ENCODE data around the gene MACROD1.

MACROD1 gene

GRCh38 chr11:64005691-64006090 lies 160.2 kb downstream of the MACROD1 start:
- no peaks in the 10 kb centered on the region for H3K9me3 ChIP-seq (replicated peaks; ENCODE audit: low read length)
- no peak overlapping the region for H3K4me2 ChIP-seq (ENCODE audit: low read length)
- H3K4me3 ChIP-seq (ENCODE audit: low read length): no peak overlapping the region
- no peaks in the 10 kb centered on the region for H3K27me3 ChIP-seq (ENCODE audit: control insufficient read depth, insufficient read depth, low read length)
- H3K36me3 ChIP-seq (ENCODE audit: insufficient read depth, low read length): peaks cover 7% of the 10 kb centered on the region
- H3K9ac ChIP-seq (ENCODE audit: low read depth, low read length): no peak overlapping the region
- peaks cover 20% of the 10 kb centered on the region for H3K4me1 ChIP-seq (ENCODE audit: control insufficient read depth, insufficient read depth, low read length)

DNA sequence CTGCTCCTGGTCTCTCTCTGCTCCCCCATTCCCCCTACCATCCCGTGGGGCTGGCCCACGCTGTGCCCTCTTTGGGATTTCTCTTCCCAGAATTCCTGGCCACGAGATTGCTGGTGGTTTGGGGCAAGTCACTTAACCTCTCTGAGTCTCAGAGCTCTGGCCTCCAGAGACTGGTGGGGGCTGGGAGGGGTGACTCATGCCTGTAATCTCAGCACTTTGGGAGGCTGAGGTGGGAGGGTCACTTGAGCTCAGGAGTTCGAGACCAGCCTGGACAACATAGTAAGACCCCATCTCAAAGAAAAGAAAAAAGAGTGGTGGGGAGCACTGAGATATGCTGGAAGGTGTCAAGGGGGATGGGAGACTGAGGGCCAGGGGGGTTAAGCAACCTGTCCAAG lies 161.3 kb downstream of the MACROD1 start:
- no peak overlapping the region for H3K4me2 ChIP-seq (ENCODE audit: low read length)
- H3K4me1 ChIP-seq (ENCODE audit: control insufficient read depth, insufficient read depth, low read length): peaks cover 20% of the 10 kb centered on the region
- no peaks in the 10 kb centered on the region for H3K9me3 ChIP-seq (replicated peaks; ENCODE audit: low read length)
- H3K4me3 ChIP-seq (ENCODE audit: low read length): no peak overlapping the region
- no peaks in the 10 kb centered on the region for H3K27me3 ChIP-seq (ENCODE audit: control insufficient read depth, insufficient read depth, low read length)
- no peak overlapping the region for H3K9ac ChIP-seq (ENCODE audit: low read depth, low read length)
- H3K36me3 ChIP-seq (ENCODE audit: insufficient read depth, low read length): peaks cover 7% of the 10 kb centered on the region

- no peak overlapping the region for H3K9ac ChIP-seq (ENCODE audit: low read depth, low read length)
- peaks cover 20% of the 10 kb centered on the region for H3K4me1 ChIP-seq (ENCODE audit: control insufficient read depth, insufficient read depth, low read length)
Observed at GRCh38 chr11:64003807-64004589, 161.9 kb downstream of the MACROD1 start.

DNA sequence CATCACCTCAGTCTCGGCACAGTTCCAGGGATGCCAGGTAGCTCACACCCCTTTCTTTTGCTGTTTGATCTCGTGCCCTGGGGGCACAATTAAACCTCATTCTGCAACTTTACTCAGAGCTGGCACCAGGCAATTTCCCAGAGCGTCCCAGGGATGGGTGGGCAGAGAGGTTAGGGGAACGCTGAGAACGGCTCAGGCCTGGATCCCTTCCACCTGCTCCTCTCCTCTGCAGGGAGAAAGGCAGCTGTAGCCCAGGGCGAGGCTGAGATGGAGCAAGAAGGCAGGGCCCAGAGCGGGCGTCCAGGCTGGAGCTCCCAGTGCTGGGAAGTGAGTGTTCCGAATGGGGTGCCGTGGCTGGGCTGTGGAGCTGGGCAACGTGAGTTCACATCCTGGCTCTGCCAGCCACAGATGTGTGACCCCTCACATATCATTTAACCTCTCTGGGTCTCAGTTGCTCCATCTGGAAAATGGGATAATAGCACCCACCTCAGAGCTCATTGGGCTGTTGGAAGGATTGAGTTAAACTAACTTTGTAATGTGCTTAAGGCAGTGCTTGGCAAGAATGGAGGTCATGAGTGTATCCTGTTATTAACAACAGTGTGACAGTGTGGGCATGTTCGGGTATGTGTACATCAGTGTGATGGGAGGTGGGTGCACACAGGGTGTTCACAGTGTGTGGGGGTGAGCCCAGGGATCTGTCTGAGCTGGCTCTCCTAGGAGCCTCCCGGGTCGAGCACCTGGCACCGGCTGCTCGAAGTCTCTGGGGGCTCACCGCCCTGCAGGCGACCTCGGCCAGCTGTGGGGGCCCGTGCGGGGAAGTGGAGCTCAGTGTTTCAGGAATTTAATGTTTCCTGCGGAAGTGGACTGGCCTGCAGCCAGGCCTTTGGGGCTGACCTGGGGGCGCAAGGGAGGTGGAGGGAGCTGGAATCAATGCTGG lies 164.2 kb downstream of the MACROD1 start:
- Histone ChIP-seq H3K36me3 (ENCODE audit: insufficient read depth, low read length) (peaks cover 26% of the 10 kb centered on the region), H3K4me1 (ENCODE audit: control insufficient read depth, insufficient read depth, low read length) (peaks cover 6% of the 10 kb centered on the region), H3K9me3 (replicated peaks; ENCODE audit: low read length) (no peaks in the 10 kb centered on the region), H3K9ac (ENCODE audit: low read depth, low read length) (no peak overlapping the region), H3K4me2 (ENCODE audit: low read length) (no peak overlapping the region), H3K27me3 (ENCODE audit: control insufficient read depth, insufficient read depth, low read length) (no peaks in the 10 kb centered on the region), H3K4me3 (ENCODE audit: low read length) (no peak overlapping the region)

More at GRCh38 chr11:64003807-64004589, 161.9 kb downstream of the MACROD1 start:
- Histone ChIP-seq H3K4me2 (ENCODE audit: low read length) (no peak overlapping the region), H3K9me3 (replicated peaks; ENCODE audit: low read length) (no peaks in the 10 kb centered on the region), H3K36me3 (ENCODE audit: insufficient read depth, low read length) (peaks cover 7% of the 10 kb centered on the region), H3K27me3 (ENCODE audit: control insufficient read depth, insufficient read depth, low read length) (no peaks in the 10 kb centered on the region), H3K4me3 (ENCODE audit: low read length) (no peak overlapping the region)

DNA sequence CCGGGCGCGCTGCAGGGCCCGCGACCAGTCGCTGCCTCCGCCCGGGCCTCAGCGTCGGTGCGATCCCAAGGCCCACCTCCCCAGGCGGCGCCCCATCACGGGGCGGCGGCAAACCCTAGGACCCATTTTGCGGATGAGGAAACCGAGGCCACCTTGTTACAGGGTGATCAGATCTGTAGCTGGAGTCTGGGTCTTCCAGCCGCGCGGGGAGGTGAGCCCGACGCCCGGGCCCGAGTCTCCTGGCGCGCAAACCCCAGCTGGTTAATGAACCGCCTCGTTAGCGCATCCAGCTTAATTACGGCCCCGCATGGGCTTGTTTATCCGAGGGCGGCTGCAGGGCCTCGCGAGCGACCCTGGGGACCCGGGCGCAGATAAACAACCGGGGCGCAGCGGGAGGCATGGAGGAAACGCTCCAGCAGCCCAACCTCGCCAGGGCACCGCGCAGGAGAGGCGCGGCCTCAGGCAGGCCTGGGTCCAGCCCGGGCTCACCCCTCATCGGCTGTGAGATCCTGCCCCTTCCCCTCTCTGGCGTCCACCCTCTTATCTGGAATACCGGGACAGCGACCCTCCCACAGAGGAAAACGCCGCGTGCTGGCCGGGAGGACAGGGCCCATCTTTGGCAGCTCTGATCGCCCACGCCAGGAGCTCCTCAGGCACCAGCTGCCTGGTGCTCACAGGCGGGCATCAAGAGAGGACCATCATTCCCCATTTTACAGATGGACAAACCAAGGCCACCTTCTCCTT lies 165.0 kb downstream of the MACROD1 start:
- Histone ChIP-seq H3K9ac (ENCODE audit: low read depth, low read length) (no peak overlapping the region), H3K4me1 (ENCODE audit: control insufficient read depth, insufficient read depth, low read length) (peaks cover 4% of the 10 kb centered on the region), H3K27me3 (ENCODE audit: control insufficient read depth, insufficient read depth, low read length) (no peaks in the 10 kb centered on the region), H3K9me3 (replicated peaks; ENCODE audit: low read length) (no peaks in the 10 kb centered on the region), H3K4me3 (ENCODE audit: low read length) (no peak overlapping the region), H3K36me3 (ENCODE audit: insufficient read depth, low read length) (peaks cover 32% of the 10 kb centered on the region), H3K4me2 (ENCODE audit: low read length) (no peak overlapping the region)

- peaks cover 32% of the 10 kb centered on the region for H3K36me3 ChIP-seq (ENCODE audit: insufficient read depth, low read length)
- H3K4me3 ChIP-seq (ENCODE audit: low read length): no peak overlapping the region
- peaks cover 4% of the 10 kb centered on the region for H3K4me1 ChIP-seq (ENCODE audit: control insufficient read depth, insufficient read depth, low read length)
- H3K27me3 ChIP-seq (ENCODE audit: control insufficient read depth, insufficient read depth, low read length): no peaks in the 10 kb centered on the region
- H3K9ac ChIP-seq (ENCODE audit: low read depth, low read length): no peak overlapping the region
- no peaks in the 10 kb centered on the region for H3K9me3 ChIP-seq (replicated peaks; ENCODE audit: low read length)
- H3K4me2 ChIP-seq (ENCODE audit: low read length): no peak overlapping the region
Observed at GRCh38 chr11:64000026-64000739, 165.7 kb downstream of the MACROD1 start.

GRCh38 chr11:63999349-64000025 lies 166.4 kb downstream of the MACROD1 start:
- Histone ChIP-seq H3K4me2 (ENCODE audit: low read length) (no peak overlapping the region), H3K4me1 (ENCODE audit: control insufficient read depth, insufficient read depth, low read length) (peaks cover 4% of the 10 kb centered on the region), H3K9me3 (replicated peaks; ENCODE audit: low read length) (no peaks in the 10 kb centered on the region), H3K4me3 (ENCODE audit: low read length) (no peak overlapping the region), H3K9ac (ENCODE audit: low read depth, low read length) (no peak overlapping the region), H3K36me3 (ENCODE audit: insufficient read depth, low read length) (peaks cover 37% of the 10 kb centered on the region), H3K27me3 (ENCODE audit: control insufficient read depth, insufficient read depth, low read length) (no peaks in the 10 kb centered on the region)

GRCh38 chr11:63998558-63999348 lies 167.2 kb downstream of the MACROD1 start:
- H3K4me3 ChIP-seq (ENCODE audit: low read length): no peak overlapping the region
- peaks cover 38% of the 10 kb centered on the region for H3K36me3 ChIP-seq (ENCODE audit: insufficient read depth, low read length)
- H3K27me3 ChIP-seq (ENCODE audit: control insufficient read depth, insufficient read depth, low read length): no peaks in the 10 kb centered on the region
- H3K9me3 ChIP-seq (replicated peaks; ENCODE audit: low read length): no peaks in the 10 kb centered on the region
- no peak overlapping the region for H3K4me2 ChIP-seq (ENCODE audit: low read length)
- no peak overlapping the region for H3K9ac ChIP-seq (ENCODE audit: low read depth, low read length)
- peaks cover 4% of the 10 kb centered on the region for H3K4me1 ChIP-seq (ENCODE audit: control insufficient read depth, insufficient read depth, low read length)

DNA sequence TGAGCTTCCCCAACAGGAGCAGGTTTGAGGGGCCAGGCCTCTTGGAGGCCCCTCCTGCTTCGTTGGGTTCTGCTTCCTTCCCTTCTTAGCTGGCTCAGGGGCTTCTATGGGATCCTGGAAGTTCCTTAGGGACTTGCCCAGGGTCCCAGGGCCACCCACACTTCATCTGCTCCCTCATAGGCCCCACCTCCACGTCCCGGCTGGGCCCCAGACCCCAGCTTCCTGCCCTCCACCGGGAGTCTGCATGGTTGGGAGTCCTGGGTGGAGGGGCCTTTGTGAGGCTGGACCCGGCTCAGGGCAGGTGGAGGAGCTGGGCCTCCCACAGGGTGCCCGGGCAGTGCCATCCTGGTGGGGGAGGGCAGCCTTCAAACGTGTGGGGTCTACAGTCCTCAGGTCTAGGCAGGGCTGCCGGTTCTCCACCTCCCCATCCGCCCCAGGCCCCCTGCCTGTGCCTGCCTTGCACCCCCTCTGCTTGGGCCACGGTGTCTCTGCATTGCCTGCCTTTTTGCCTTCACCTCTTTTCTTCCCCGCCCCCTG lies 168.0 kb downstream of the MACROD1 start:
- Histone ChIP-seq H3K4me1 (ENCODE audit: control insufficient read depth, insufficient read depth, low read length) (peaks cover 4% of the 10 kb centered on the region), H3K9me3 (replicated peaks; ENCODE audit: low read length) (no peaks in the 10 kb centered on the region), H3K4me3 (ENCODE audit: low read length) (no peak overlapping the region), H3K9ac (ENCODE audit: low read depth, low read length) (no peak overlapping the region), H3K4me2 (ENCODE audit: low read length) (no peak overlapping the region), H3K36me3 (ENCODE audit: insufficient read depth, low read length) (peaks cover 38% of the 10 kb centered on the region), H3K27me3 (ENCODE audit: control insufficient read depth, insufficient read depth, low read length) (no peaks in the 10 kb centered on the region)

Measured in skeletal muscle satellite cell (primary cell).